Erythroblast (primary cell): ENCODE results near the gene OSBPL10.

Experiments used
- GATA1 ChIP-seq: IDR thresholded peaks from 2 replicates; pipeline ENCODE4 v1.6.1; 2011; ENCODE audit warnings: low read depth, mild to moderate bottlenecking, control low read depth, low read length, moderate library complexity
- POLR2A ChIP-seq: IDR thresholded peaks from 2 replicates; pipeline ENCODE4 v1.6.1; 2011; ENCODE audit warnings: mild to moderate bottlenecking, low read length

- TF ChIP-seq POLR2A (no peak), GATA1 (no peak)
Observed at GRCh38 chr3:31701286-31701685, 279.8 kb downstream of the OSBPL10 start.
